Posterior cingulate gyrus (tissue), 11 donors: ENCODE data around the gene CXCL5.

Experiments used
- DNase-seq, 10 donors: peaks; one replicate each; pipeline versions ENCODE4 v3.0.0 to v3.0.0-alpha.2; 2020 to 2021; ENCODE audit warnings: mixed read lengths in 3 of 10
- intact Hi-C: fragments of 100-400 bp; cut with DNase I; formaldehyde crosslinking; loops from one replicate; pipeline ENCODE4 v1.15.1; 2023

Gene CXCL5

GRCh38 chr4:73998040-73999011 lies at the start of gene CXCL5:
CXCL5 (minus strand) TSS chr4:73998677; CDS start chr4:73998581, 96 bp downstream.
- DNase-seq, result peak; percentile 19 to 90 (median 32)
- intact Hi-C loops, result no loop called here

GRCh38 chr4:74047152-74047551 lies 48.7 kb upstream of the CXCL5 start:
- intact Hi-C loops, result no loop called here

GRCh38 chr4:74045772-74046171 lies 47.3 kb upstream of the CXCL5 start:
- DNase-seq, result no peak
- intact Hi-C loops, result no loop called here

More at GRCh38 chr4:74047152-74047551, 48.7 kb upstream of the CXCL5 start:
- DNase-seq, result no peak

- intact Hi-C loops, result no loop called here
- DNase-seq, result no peak
These were observed 46.8 kb upstream of the CXCL5 start for GRCh38 chr4:74045247-74045646.

- intact Hi-C loops, result no loop called here
These were observed 46.2 kb upstream of the CXCL5 start for GRCh38 chr4:74044677-74045076.

GRCh38 chr4:74042681-74043080 lies 44.2 kb upstream of the CXCL5 start:
- no peak for DNase-seq
- intact Hi-C loops, result no loop called here

More at GRCh38 chr4:74044677-74045076, 46.2 kb upstream of the CXCL5 start:
- no peak for DNase-seq

GRCh38 chr4:74041418-74041817 lies 42.9 kb upstream of the CXCL5 start:
- intact Hi-C loops, result no loop called here
- no peak for DNase-seq

GRCh38 chr4:74039315-74039763 lies 40.9 kb upstream of the CXCL5 start:
- intact Hi-C loops, result no loop called here
- DNase-seq, result no peak

GRCh38 chr4:74038425-74039314 lies 40.2 kb upstream of the CXCL5 start, which contains the start of gene CXCL3:
CXCL3 (minus strand) TSS chr4:74038689; CDS start chr4:74038611, 78 bp downstream.
- intact Hi-C loops, result no loop called here
- peak; percentile 23 to 96 (median 46) for DNase-seq

GRCh38 chr4:74038086-74038424 lies 39.6 kb upstream of the CXCL5 start:
- DNase-seq, result peak in 2 of 10 donors; percentile 50 to 72
- intact Hi-C loops, result no loop called here

GRCh38 chr4:74037076-74037955 lies 38.8 kb upstream of the CXCL5 start:
- DNase-seq, result no peak
- intact Hi-C loops, result no loop called here

- intact Hi-C loops, result no loop called here
- DNase-seq, result no peak
These were observed 35.3 kb upstream of the CXCL5 start for GRCh38 chr4:74033739-74034138.

GRCh38 chr4:74032064-74032463 lies 33.6 kb upstream of the CXCL5 start:
- no peak for DNase-seq
- intact Hi-C loops, result no loop called here

- intact Hi-C loops, result no loop called here
- no peak for DNase-seq
These were observed 33.1 kb upstream of the CXCL5 start for GRCh38 chr4:74031576-74031975.

GRCh38 chr4:74030285-74030684 lies 31.8 kb upstream of the CXCL5 start:
- DNase-seq, result no peak
- intact Hi-C loops, result no loop called here

GRCh38 chr4:74028504-74028903 lies 30.0 kb upstream of the CXCL5 start:
- DNase-seq, result no peak
- intact Hi-C loops, result no loop called here

GRCh38 chr4:74023709-74024108 lies 25.2 kb upstream of the CXCL5 start:
- intact Hi-C loops, result no loop called here

GRCh38 chr4:74021601-74022000 lies 23.1 kb upstream of the CXCL5 start:
- DNase-seq, result no peak
- intact Hi-C loops, result no loop called here

More at GRCh38 chr4:74023709-74024108, 25.2 kb upstream of the CXCL5 start:
- no peak for DNase-seq

- DNase-seq, result no peak
- intact Hi-C loops, result no loop called here
These were observed 20.3 kb upstream of the CXCL5 start for GRCh38 chr4:74018771-74019170.

- intact Hi-C loops, result no loop called here
- DNase-seq, result no peak
These were observed 19.6 kb upstream of the CXCL5 start for GRCh38 chr4:74018116-74018515.
